ENCODE measurements around the gene KLHL25.
A peak's percentile ranks its signal among the peaks of the same experiment; 100 is the strongest.
"Not testable (repeated sequence)": the region's sequence is repeated elsewhere in the genome, so short reads cannot be mapped to it uniquely, and the experiment has no call there.

KLHL25 gene

DNA sequence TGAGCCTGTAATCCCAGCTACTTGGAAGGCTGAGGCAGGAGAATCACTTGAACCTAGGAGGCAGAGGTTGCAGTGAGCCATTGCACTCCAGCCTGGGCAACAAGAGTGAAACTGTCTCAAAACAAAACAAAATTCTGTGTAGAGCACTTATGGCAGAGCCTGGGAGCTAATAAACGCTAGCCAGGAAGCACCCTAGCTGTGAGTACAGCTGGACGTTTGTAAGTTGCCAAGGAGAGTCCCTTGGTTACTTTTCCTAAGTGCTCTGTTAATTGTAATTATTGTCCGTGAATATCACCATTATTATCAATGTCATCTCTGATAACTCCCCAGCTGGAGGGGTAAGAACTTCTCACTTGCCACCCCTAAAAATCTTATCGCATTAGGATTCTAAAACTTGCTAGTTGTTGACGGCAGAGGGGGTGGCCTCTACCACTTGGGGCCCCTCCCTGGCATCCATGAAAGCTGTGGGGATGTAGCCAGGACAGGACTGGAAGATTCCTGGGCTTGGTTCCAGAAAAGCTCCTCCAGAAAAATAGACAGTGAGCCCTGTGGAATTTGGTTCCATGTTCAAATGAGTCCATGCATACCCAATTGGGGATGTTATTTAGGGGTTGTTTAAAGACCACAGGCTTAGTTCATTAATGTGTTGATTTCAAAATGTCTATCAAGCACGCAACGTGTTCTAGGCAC lies 9.9 kb upstream of the KLHL25 start:
- no peaks in the 10 kb centered on the region for H3K4me1 ChIP-seq (ENCODE audit: control insufficient read depth, insufficient read depth, low read length)
- DNase-seq (ENCODE audit: low read depth, low spot score) = no peak
- H3K27ac ChIP-seq (ENCODE audit: low read length) = no peak overlapping the region
- WGBS (ENCODE audit: insufficient coverage, insufficient read length) = no CpG with 5 or more reads among the region's 7 CpGs
- H3K36me3 ChIP-seq (ENCODE audit: control insufficient read depth, insufficient read depth, low read length) = no peaks in the 10 kb centered on the region
- H3K4me3 ChIP-seq (ENCODE audit: low read length) = no peak overlapping the region
- H3K9me3 ChIP-seq (ENCODE audit: control insufficient read depth, insufficient read depth, low read length) = no peaks in the 10 kb centered on the region
- no peaks in the 10 kb centered on the region for H3K27me3 ChIP-seq (ENCODE audit: control insufficient read depth, insufficient read depth, low read length)

DNA sequence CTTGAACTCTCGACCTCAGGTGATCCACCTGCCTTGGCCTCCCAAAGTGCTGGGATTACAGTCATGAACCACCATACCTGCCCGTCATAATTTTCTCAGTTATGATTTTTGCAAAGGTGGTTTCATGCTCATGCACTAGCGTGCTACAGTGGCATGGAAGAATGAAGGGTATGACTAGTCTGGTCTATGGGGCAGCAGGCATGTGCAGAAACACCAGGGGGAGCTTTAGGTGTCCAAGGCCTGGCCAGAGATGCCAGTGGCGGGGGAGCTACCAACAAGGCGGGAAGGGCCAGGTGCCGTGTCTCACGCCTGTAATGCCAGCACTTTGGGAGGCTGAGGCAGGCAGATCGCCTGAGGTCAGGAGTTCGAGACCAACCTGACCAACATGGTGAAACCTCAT lies 7.9 kb upstream of the KLHL25 start:
- not testable (repeated sequence) for H3K4me1 ChIP-seq (ENCODE audit: control insufficient read depth, insufficient read depth, low read length); H3K27ac ChIP-seq (ENCODE audit: low read length); H3K4me3 ChIP-seq (ENCODE audit: low read length); H3K36me3 ChIP-seq (ENCODE audit: control insufficient read depth, insufficient read depth, low read length); H3K9me3 ChIP-seq (ENCODE audit: control insufficient read depth, insufficient read depth, low read length); DNase-seq (ENCODE audit: low read depth, low spot score); H3K27me3 ChIP-seq (ENCODE audit: control insufficient read depth, insufficient read depth, low read length)
- no CpG with 5 or more reads among the region's 9 CpGs for WGBS (ENCODE audit: insufficient coverage, insufficient read length)

DNA sequence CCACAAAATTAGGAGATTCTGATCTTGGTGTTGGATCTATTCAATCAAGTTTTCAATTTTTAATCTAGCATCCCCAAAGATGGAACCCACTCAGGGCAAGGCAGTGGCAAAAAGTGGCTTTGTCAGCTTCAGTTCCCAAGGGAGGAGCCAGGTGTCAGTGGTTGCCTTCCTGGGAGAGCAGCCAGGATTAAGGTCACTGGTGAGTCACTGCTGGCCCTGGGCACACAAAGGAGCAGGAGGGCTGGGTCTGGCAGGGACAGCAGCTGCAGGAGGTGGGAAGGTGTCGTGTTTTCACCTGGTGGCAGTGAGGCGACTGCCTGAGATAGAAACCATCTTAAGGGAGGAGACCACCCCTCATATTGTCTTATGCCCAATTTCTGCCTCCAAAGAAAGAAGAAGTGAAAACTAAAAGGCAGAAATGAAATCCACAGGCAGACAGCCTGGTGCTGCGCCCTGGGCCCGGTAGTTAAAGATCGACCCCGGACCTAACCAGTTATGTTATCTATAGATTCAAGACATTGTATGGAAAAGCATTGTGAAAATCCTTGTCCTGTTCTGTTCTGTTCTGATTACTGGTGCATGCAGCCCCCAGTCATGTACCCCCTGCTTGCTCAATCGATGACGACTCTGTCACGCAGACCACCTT lies 5.9 kb upstream of the KLHL25 start:
- H3K4me3 ChIP-seq (ENCODE audit: low read length) = no peak overlapping the region
- no peaks in the 10 kb centered on the region for H3K36me3 ChIP-seq (ENCODE audit: control insufficient read depth, insufficient read depth, low read length)
- no peaks in the 10 kb centered on the region for H3K9me3 ChIP-seq (ENCODE audit: control insufficient read depth, insufficient read depth, low read length)
- no peaks in the 10 kb centered on the region for H3K4me1 ChIP-seq (ENCODE audit: control insufficient read depth, insufficient read depth, low read length)
- H3K27ac ChIP-seq (ENCODE audit: low read length) = no peak overlapping the region
- WGBS (ENCODE audit: insufficient coverage, insufficient read length) = no CpG with 5 or more reads among the region's 9 CpGs
- no peak for DNase-seq (ENCODE audit: low read depth, low spot score)
- H3K27me3 ChIP-seq (ENCODE audit: control insufficient read depth, insufficient read depth, low read length) = no peaks in the 10 kb centered on the region

DNA sequence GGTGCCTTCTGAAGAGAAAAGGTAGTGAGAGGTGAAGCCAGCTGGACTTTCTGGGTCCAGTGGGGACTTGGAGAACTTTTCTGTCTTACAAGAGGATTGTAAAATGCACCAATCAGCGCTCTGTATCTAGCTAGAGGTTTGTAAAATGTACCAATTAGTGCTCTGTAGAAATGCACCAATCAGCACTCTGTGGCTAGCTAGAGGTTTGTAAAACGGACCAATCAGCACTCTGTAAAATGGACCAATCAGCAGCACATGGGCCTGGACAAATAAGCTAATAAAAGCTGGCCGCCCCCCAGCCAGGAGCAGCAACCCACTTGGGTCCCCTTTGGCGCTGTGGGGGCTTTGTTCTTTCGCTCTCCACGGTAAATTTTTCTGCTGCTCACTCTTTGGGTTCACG lies 1.6 kb upstream of the KLHL25 start:
- WGBS (ENCODE audit: insufficient coverage, insufficient read length) = no CpG with 5 or more reads among the region's 7 CpGs
- not testable (repeated sequence) for H3K27ac ChIP-seq (ENCODE audit: low read length); H3K27me3 ChIP-seq (ENCODE audit: control insufficient read depth, insufficient read depth, low read length); H3K9me3 ChIP-seq (ENCODE audit: control insufficient read depth, insufficient read depth, low read length); H3K4me1 ChIP-seq (ENCODE audit: control insufficient read depth, insufficient read depth, low read length); H3K4me3 ChIP-seq (ENCODE audit: low read length); DNase-seq (ENCODE audit: low read depth, low spot score); H3K36me3 ChIP-seq (ENCODE audit: control insufficient read depth, insufficient read depth, low read length)

- H3K27ac ChIP-seq (ENCODE audit: low read length) = no peak overlapping the region
- WGBS (ENCODE audit: insufficient coverage, insufficient read length) = no CpG with 5 or more reads among the region's 15 CpGs
- no peaks in the 10 kb centered on the region for H3K27me3 ChIP-seq (ENCODE audit: control insufficient read depth, insufficient read depth, low read length)
- no peaks in the 10 kb centered on the region for H3K9me3 ChIP-seq (ENCODE audit: control insufficient read depth, insufficient read depth, low read length)
- peaks cover 3% of the 10 kb centered on the region for H3K4me1 ChIP-seq (ENCODE audit: control insufficient read depth, insufficient read depth, low read length)
- DNase-seq (ENCODE audit: low read depth, low spot score) = no peak
- no peaks in the 10 kb centered on the region for H3K36me3 ChIP-seq (ENCODE audit: control insufficient read depth, insufficient read depth, low read length)
- no peak overlapping the region for H3K4me3 ChIP-seq (ENCODE audit: low read length)
These were observed 896 bp upstream of the KLHL25 start for GRCh38 chr15:85795337-85796305.

GRCh38 chr15:85793641-85794597 lies 806 bp downstream of the KLHL25 start:
- Histone ChIP-seq H3K4me3 (ENCODE audit: low read length) (peak overlapping the region; percentile 90; the same call in 1 of the 2 replicates), H3K27ac (ENCODE audit: low read length) (no peak overlapping the region), H3K4me1 (ENCODE audit: control insufficient read depth, insufficient read depth, low read length) (peaks cover 3% of the 10 kb centered on the region), H3K36me3 (ENCODE audit: control insufficient read depth, insufficient read depth, low read length) (no peaks in the 10 kb centered on the region), H3K27me3 (ENCODE audit: control insufficient read depth, insufficient read depth, low read length) (no peaks in the 10 kb centered on the region), H3K9me3 (ENCODE audit: control insufficient read depth, insufficient read depth, low read length) (no peaks in the 10 kb centered on the region)
- DNase-seq (ENCODE audit: low read depth, low spot score) = no peak
- no CpG with 5 or more reads among the region's 56 CpGs for WGBS (ENCODE audit: insufficient coverage, insufficient read length)

- Histone ChIP-seq H3K4me1 (ENCODE audit: control insufficient read depth, insufficient read depth, low read length) (peaks cover 3% of the 10 kb centered on the region), H3K36me3 (ENCODE audit: control insufficient read depth, insufficient read depth, low read length) (no peaks in the 10 kb centered on the region), H3K4me3 (ENCODE audit: low read length) (peak overlapping the region; percentile 90; the same call in 1 of the 2 replicates), H3K27ac (ENCODE audit: low read length) (no peak overlapping the region), H3K9me3 (ENCODE audit: control insufficient read depth, insufficient read depth, low read length) (no peaks in the 10 kb centered on the region), H3K27me3 (ENCODE audit: control insufficient read depth, insufficient read depth, low read length) (no peaks in the 10 kb centered on the region)
- WGBS (ENCODE audit: insufficient coverage, insufficient read length) = 100% methylated on average over 1 of the region's 14 CpGs
- DNase-seq (ENCODE audit: low read depth, low spot score) = no peak
These were observed 1.7 kb downstream of the KLHL25 start for GRCh38 chr15:85792912-85793590.

DNA sequence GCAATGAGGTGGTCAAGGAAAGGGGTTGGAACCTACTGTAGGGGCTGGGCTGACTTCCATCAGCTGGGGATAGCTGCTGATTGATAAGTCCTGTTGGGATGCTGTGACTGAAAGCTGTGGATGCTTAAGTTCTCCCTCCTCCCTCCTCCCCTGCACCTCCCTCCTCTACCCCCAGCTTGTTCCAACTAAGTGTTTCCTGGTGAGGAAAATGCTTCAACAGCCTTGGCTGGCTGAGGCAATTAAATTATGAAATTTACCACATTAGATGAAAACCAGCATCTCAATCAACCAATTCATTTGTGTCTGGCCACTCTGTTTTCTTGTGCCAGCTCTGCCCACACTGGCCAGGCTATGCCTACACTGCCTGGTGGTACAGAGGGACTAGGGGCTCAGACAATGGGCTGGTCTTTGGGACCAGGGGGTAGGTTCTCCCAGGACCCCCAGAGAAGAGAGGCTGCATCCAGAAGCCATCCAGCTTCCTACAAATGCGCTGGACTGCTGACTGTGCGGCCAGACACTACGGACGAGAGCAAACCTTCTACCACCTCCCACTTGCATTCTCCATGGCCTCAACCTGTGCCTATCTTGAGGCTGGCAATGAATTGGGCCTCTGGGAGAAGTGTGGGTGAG lies 2.5 kb downstream of the KLHL25 start:
- H3K27ac ChIP-seq (ENCODE audit: low read length) = no peak overlapping the region
- no peak for DNase-seq (ENCODE audit: low read depth, low spot score)
- H3K4me1 ChIP-seq (ENCODE audit: control insufficient read depth, insufficient read depth, low read length) = peaks cover 3% of the 10 kb centered on the region
- no peaks in the 10 kb centered on the region for H3K27me3 ChIP-seq (ENCODE audit: control insufficient read depth, insufficient read depth, low read length)
- H3K36me3 ChIP-seq (ENCODE audit: control insufficient read depth, insufficient read depth, low read length) = no peaks in the 10 kb centered on the region
- H3K9me3 ChIP-seq (ENCODE audit: control insufficient read depth, insufficient read depth, low read length) = no peaks in the 10 kb centered on the region
- H3K4me3 ChIP-seq (ENCODE audit: low read length) = no peak overlapping the region
- no CpG with 5 or more reads among the region's 4 CpGs for WGBS (ENCODE audit: insufficient coverage, insufficient read length)

DNA sequence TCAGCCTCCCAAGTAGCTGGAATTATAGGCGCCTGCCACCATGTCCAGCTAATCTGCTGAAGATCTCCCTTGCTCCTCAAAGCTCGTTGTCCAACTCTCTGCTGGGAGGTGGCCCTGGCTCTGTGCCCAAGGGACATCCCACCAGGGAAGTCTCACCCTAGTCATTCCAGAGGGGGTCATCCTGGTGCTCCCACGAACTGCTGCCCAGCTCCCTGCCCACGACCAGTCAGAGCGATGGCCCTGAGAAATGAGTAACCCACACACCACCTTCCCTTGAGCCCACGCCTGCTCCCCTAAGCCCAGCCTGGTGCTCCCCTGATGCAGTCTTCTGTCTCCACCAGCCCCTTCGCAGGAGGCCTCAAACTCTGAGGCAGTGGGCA lies 5.2 kb downstream of the KLHL25 start:
- Histone ChIP-seq H3K36me3 (ENCODE audit: control insufficient read depth, insufficient read depth, low read length) (no peaks in the 10 kb centered on the region), H3K27ac (ENCODE audit: low read length) (no peak overlapping the region), H3K27me3 (ENCODE audit: control insufficient read depth, insufficient read depth, low read length) (no peaks in the 10 kb centered on the region), H3K4me3 (ENCODE audit: low read length) (no peak overlapping the region), H3K4me1 (ENCODE audit: control insufficient read depth, insufficient read depth, low read length) (peaks cover 13% of the 10 kb centered on the region), H3K9me3 (ENCODE audit: control insufficient read depth, insufficient read depth, low read length) (no peaks in the 10 kb centered on the region)
- no peak for DNase-seq (ENCODE audit: low read depth, low spot score)
- no CpG with 5 or more reads among the region's 7 CpGs for WGBS (ENCODE audit: insufficient coverage, insufficient read length)

Data from iPS DF 6.9 (cell line).